Measurements from ENCODE around the gene ARG2. TPM values are rescaled to one million over a fixed set of nuclear protein-coding genes. Genes with fewer than 3 reads are reported as not detected.

Gene ARG2
- total and polyA plus RNA-seq, 2 of the 4 experiments (the other 2 are of a cell fraction), result 1.1 to 2.5 TPM

- CTCF ChIA-PET, result no interaction called here
- no peak overlapping the region for H2AK9ac ChIP-seq (replicated peaks; ENCODE audit: low read depth, low read length, poor library complexity)
- H4K5ac ChIP-seq (ENCODE audit: low read depth, low read length), result no peak overlapping the region
- H2AFZ ChIP-seq (replicated peaks; ENCODE audit: low read length, poor library complexity), result no peak overlapping the region
- no peaks in the 10 kb centered on the region for H3K79me1 ChIP-seq (ENCODE audit: low read depth in 1 of 2, low read length in 2 of 2)
- H2BK15ac ChIP-seq (ENCODE audit: low read depth, low read length), result no peak overlapping the region
- no peak for DNase-seq
- no peak overlapping the region for H3K18ac ChIP-seq (ENCODE audit: low read depth, low read length)
- no peak overlapping the region for H4K91ac ChIP-seq (ENCODE audit: insufficient read depth, low read depth, low read length)
- no peak overlapping the region for H3K56ac ChIP-seq (ENCODE audit: extremely low read depth, insufficient read depth, low read length)
- POLR2A ChIA-PET (ENCODE audit: unreplicated experiment), result no interaction called here
- BruUV-seq (replicated peaks), result no TSS peak
- no peaks in the 10 kb centered on the region for H3K9me3 ChIP-seq (ENCODE audit: control insufficient read depth, insufficient read depth, low read length)
- no peak overlapping the region for H2BK5ac ChIP-seq (ENCODE audit: low read depth, low read length, poor library complexity, severe bottlenecking)
- H3K4me2 ChIP-seq (ENCODE audit: low read depth, low read length), result no peak overlapping the region
- no peak overlapping the region for H3K27ac ChIP-seq (ENCODE audit: insufficient read depth, low read length)
- WGBS, 2 experiments (ENCODE audit: extremely low coverage in 2 of 2, insufficient read length in 1 of 2), result no CpG with 5 or more reads among the region's 5 CpGs
- no peak overlapping the region for H3K9ac ChIP-seq (ENCODE audit: low read depth, low read length)
- ATAC-seq (ENCODE audit: low read depth), result no peak
- no peak overlapping the region for H2AK5ac ChIP-seq (ENCODE audit: low read depth, low read length)
- no peaks in the 10 kb centered on the region for H3K27me3 ChIP-seq (ENCODE audit: control insufficient read depth, insufficient read depth, low read length)
- TF ChIP-seq RAD21 (IDR thresholded peaks at IDR 0.05; ENCODE audit: low read length), result no peak
- no peak for TF ChIP-seq MAFK (IDR thresholded peaks at IDR 0.05; ENCODE audit: low read depth, low read length)
- no peak for TF ChIP-seq MAZ (IDR thresholded peaks at IDR 0.05; ENCODE audit: borderline replicate concordance, low read depth, low read length)
- no peak for TF ChIP-seq RFX5 (IDR thresholded peaks at IDR 0.05; ENCODE audit: low read depth, low read length)
- no peak for TF ChIP-seq MXI1 (IDR thresholded peaks at IDR 0.05; ENCODE audit: borderline replicate concordance, low read depth, low read length)
- no peak for TF ChIP-seq NFE2L2 (IDR thresholded peaks at IDR 0.05; ENCODE audit: low read depth, low read length)
- TF ChIP-seq CEBPB (IDR thresholded peaks at IDR 0.05; ENCODE audit: low read depth, low read length), result no peak
- no peak for TF ChIP-seq POLR2A (IDR thresholded peaks at IDR 0.05; ENCODE audit: low read depth, low read length)
- no peak for TF ChIP-seq USF2 (IDR thresholded peaks at IDR 0.05; ENCODE audit: low read depth, low read length)
- no peak for TF ChIP-seq FOS (IDR thresholded peaks at IDR 0.05; ENCODE audit: low read depth, low read length)
- TF ChIP-seq CHD1 (IDR thresholded peaks at IDR 0.05; ENCODE audit: low read depth, low read length), result no peak
- H3K4me3 ChIP-seq (ENCODE audit: insufficient read depth, low read depth, low read length), result no peak overlapping the region
- intact Hi-C loops (cut with micrococcal nuclease), result no loop called here
- no peak overlapping the region for H3K4ac ChIP-seq (ENCODE audit: low read depth, low read length)
- peaks cover 6% of the 10 kb centered on the region; the same call in 1 of the 2 replicates for H3K36me3 ChIP-seq (ENCODE audit: control insufficient read depth, insufficient read depth, low read length)
- H3K9me1 ChIP-seq (ENCODE audit: insufficient read depth, low read length), result peaks cover 3% of the 10 kb centered on the region; the same call in 1 of the 2 replicates
- no peak overlapping the region for H3K23ac ChIP-seq (ENCODE audit: low read depth, low read length)
- H3K14ac ChIP-seq (replicated peaks; ENCODE audit: low read depth, low read length), result no peak overlapping the region
- no peak overlapping the region for H2BK120ac ChIP-seq (ENCODE audit: low read depth, low read length)
- H3K4me1 ChIP-seq (ENCODE audit: control insufficient read depth, insufficient read depth, low read length), result no peaks in the 10 kb centered on the region
- no peak overlapping the region for H2BK20ac ChIP-seq (ENCODE audit: low read depth, low read length)
- no peaks in the 10 kb centered on the region for H4K20me1 ChIP-seq (ENCODE audit: insufficient read depth, low read length)
- dilution Hi-C loops (cut with HindIII; ENCODE audit: low sequenced_read_pairs, unreplicated experiment), result no loop called here
- H4K8ac ChIP-seq (ENCODE audit: low read depth in 2 of 2, low read length in 2 of 2), result no peak overlapping the region
- in situ Hi-C loops (cut with MboI; ENCODE audit: low sequenced_read_pairs), result no loop called here
Observed at GRCh38 chr14:67641902-67642749, 22.4 kb downstream of the ARG2 start.

Data from IMR-90 (cell line).